EH (cell line): Measurements from ENCODE around the gene NECAB2.

Experiments used
- DNase-seq: peaks from one replicate; pipeline ENCODE4 v3.0.0-alpha.2; 2015; ENCODE audit warnings: low read depth

The NECAB2 gene

GRCh38 chr16:83967838-83968305, at the start of gene NECAB2:
NECAB2 (plus strand) TSS chr16:83968244; CDS start chr16:83968649, 405 bp downstream.
- peak; percentile 37 for DNase-seq

- DNase-seq: no peak
Observed at GRCh38 chr16:83920894-83921491, 47.1 kb upstream of the NECAB2 start.

- DNase-seq: no peak
Observed at GRCh38 chr16:83923581-83924365, 44.3 kb upstream of the NECAB2 start.

GRCh38 chr16:83924686-83925085, 43.4 kb upstream of the NECAB2 start:
- no peak for DNase-seq

- DNase-seq: no peak
Observed at GRCh38 chr16:83925095-83925905, 42.7 kb upstream of the NECAB2 start.

GRCh38 chr16:83925957-83926725, 41.9 kb upstream of the NECAB2 start:
- DNase-seq: no peak

GRCh38 chr16:83926726-83927397, 41.2 kb upstream of the NECAB2 start:
- DNase-seq: peak; percentile 73

- DNase-seq: peak; percentile 59
Observed at GRCh38 chr16:83928341-83929055, 39.5 kb upstream of the NECAB2 start.

- DNase-seq: no peak
Observed at GRCh38 chr16:83929811-83930555, 38.1 kb upstream of the NECAB2 start.

GRCh38 chr16:83930730-83931500, 37.1 kb upstream of the NECAB2 start:
- no peak for DNase-seq

- DNase-seq: no peak
Observed at GRCh38 chr16:83931556-83931955, 36.5 kb upstream of the NECAB2 start.

GRCh38 chr16:83932304-83932703, 35.7 kb upstream of the NECAB2 start:
- DNase-seq: no peak

- no peak for DNase-seq
Observed at GRCh38 chr16:83932955-83933673, 34.9 kb upstream of the NECAB2 start.

- no peak for DNase-seq
Observed at GRCh38 chr16:83933885-83934683, 34.0 kb upstream of the NECAB2 start.

GRCh38 chr16:83934684-83934977, 33.4 kb upstream of the NECAB2 start:
- no peak for DNase-seq

- no peak for DNase-seq
Observed at GRCh38 chr16:83935005-83935857, 32.8 kb upstream of the NECAB2 start.

- DNase-seq: no peak
Observed at GRCh38 chr16:83935858-83936255, 32.2 kb upstream of the NECAB2 start.
